ENCODE data around the gene ZNF627. TPM values are rescaled to one million over a fixed set of nuclear protein-coding genes. Genes with fewer than 3 reads are reported as not detected.

ZNF627 gene
- total and polyA plus RNA-seq, 12 donors, result 3.8 to 16.6 (median 10.3) TPM

DNA sequence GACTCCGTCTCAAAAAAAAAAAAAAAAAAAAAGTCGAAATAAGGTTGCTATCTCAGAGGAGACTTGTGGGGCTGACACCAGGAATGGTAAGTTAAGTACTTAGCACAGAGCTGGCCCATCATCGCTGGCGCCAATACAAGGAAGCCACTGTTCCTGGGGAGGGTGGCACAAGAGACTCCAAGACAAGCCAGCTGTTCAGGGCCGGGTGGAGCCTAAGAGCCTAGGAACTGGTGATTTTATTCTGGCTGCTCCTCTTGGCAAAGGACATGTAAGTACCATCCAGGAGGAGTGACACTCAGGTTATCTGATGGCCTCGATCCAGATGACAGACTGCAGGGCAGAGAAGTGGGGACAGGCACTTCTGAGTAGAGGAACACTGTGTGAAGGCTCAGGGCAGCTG lies 42.0 kb upstream of the ZNF627 start:
- no peak overlapping the region for H3K4me3 ChIP-seq
- H3K9me3 ChIP-seq (replicated peaks in 1 of 3), result no peaks in the 10 kb centered on the region
- H3K36me3 ChIP-seq (replicated peaks in 1 of 2), result peaks cover 0 to 20% of the 10 kb centered on the region in 2 donors
- 75 to 83% (median 80%) methylated on average over 5 to 6 of the region's 6 CpGs for WGBS, 4 donors
- no peak for DNase-seq
- H3K4me1 ChIP-seq (replicated peaks in 1 of 2), result peaks cover 14 to 26% of the 10 kb centered on the region in 2 donors
- TF ChIP-seq POLR2A (IDR thresholded peaks at IDR 0.05), result no peak
- no peak for TF ChIP-seq CTCF (IDR thresholded peaks at IDR 0.05)
- no peak overlapping the region for H3K27ac ChIP-seq
- H3K27me3 ChIP-seq, result no peaks in the 10 kb centered on the region
- intact Hi-C loops (cut with DNase I), result no loop called here

- H3K27ac ChIP-seq, result no peak overlapping the region
- no peaks in the 10 kb centered on the region for H3K9me3 ChIP-seq (replicated peaks in 1 of 3)
- peaks cover 0 to 20% of the 10 kb centered on the region in 2 donors for H3K36me3 ChIP-seq (replicated peaks in 1 of 2)
- WGBS, 4 donors, result 81 to 85% (median 83%) methylated on average over 4 of the region's 4 CpGs
- peaks cover 14 to 32% of the 10 kb centered on the region in 2 donors for H3K4me1 ChIP-seq (replicated peaks in 1 of 2)
- no peak for DNase-seq
- intact Hi-C loops (cut with DNase I), result no loop called here
- TF ChIP-seq POLR2A (IDR thresholded peaks at IDR 0.05) (no peak), CTCF (IDR thresholded peaks at IDR 0.05) (no peak)
- no peak overlapping the region for H3K4me3 ChIP-seq
- no peaks in the 10 kb centered on the region for H3K27me3 ChIP-seq
Observed at GRCh38 chr19:11556634-11557420, 40.5 kb upstream of the ZNF627 start.

GRCh38 chr19:11558881-11559828 lies 38.1 kb upstream of the ZNF627 start, which contains the start of gene ELOF1:
ELOF1 (minus strand) TSS chr19:11559230; CDS start chr19:11554347, 4,883 bp downstream.
- intact Hi-C loops (cut with DNase I), result no loop called here
- 3 to 6% (median 5%) methylated on average over 28 to 57 of the region's 57 CpGs for WGBS, 4 donors

More at GRCh38 chr19:11558881-11559828, 38.1 kb upstream of the ZNF627 start, which contains the start of gene ELOF1:
- Histone ChIP-seq H3K4me1 (replicated peaks in 1 of 2) (peaks cover 14 to 32% of the 10 kb centered on the region in 2 donors), H3K9me3 (replicated peaks in 1 of 3) (no peaks in the 10 kb centered on the region), H3K4me3 (peak within 1 kb of the TSS; percentile 32 to 77 (median 52)), H3K27ac (peak within 1 kb of the TSS; percentile 54 to 93 (median 75)), H3K27me3 (no peaks in the 10 kb centered on the region), H3K36me3 (replicated peaks in 1 of 2) (peaks cover 0 to 3% of the 10 kb centered on the region in 2 donors)
- TF ChIP-seq CTCF (IDR thresholded peaks at IDR 0.05), result peak in 5 of 6 experiments; percentile 12 to 41 (median 24)
- TF ChIP-seq POLR2A (IDR thresholded peaks at IDR 0.05), result peak; percentile 18 to 81
- peak; percentile 98 to 99 (median 99) for DNase-seq
